LNCaP clone FGC (cell line): ENCODE measurements around the gene SCYL1.

Experiments
- DNase-seq: peaks from one replicate; pipeline ENCODE4 v3.0.0-alpha.2; 2011; ENCODE audit warnings: low read depth
- H3K4me3 ChIP-seq: 2 replicates; pipeline ENCODE4 v1.5.1; 2011; ENCODE audit warnings: mild to moderate bottlenecking, low read depth, low read length, control low read depth
- CTCF ChIP-seq: IDR thresholded peaks from 2 replicates; pipeline ENCODE4 v1.5.1; 2012; ENCODE audit warnings: mild to moderate bottlenecking; ENCODE audit not compliant: control insufficient read depth, insufficient read depth; ENCODE audit errors: extremely low read depth

Gene SCYL1

GRCh38 chr11:65501186-65501471 lies 23.8 kb upstream of the SCYL1 start:
- DNase-seq = no peak
- no peak for TF ChIP-seq CTCF
- H3K4me3 ChIP-seq = peak overlapping the region; percentile 78

- no peak for TF ChIP-seq CTCF
- no peak for DNase-seq
- peak overlapping the region; percentile 78 for H3K4me3 ChIP-seq
Observed at GRCh38 chr11:65501472-65502273, 23.2 kb upstream of the SCYL1 start.

- TF ChIP-seq CTCF = no peak
- H3K4me3 ChIP-seq = peak overlapping the region; percentile 78
- DNase-seq = no peak
Observed at GRCh38 chr11:65502274-65502554, 22.7 kb upstream of the SCYL1 start.

- H3K4me3 ChIP-seq = peak overlapping the region; percentile 78
- no peak for DNase-seq
- no peak for TF ChIP-seq CTCF
Observed at GRCh38 chr11:65502555-65503367, 22.1 kb upstream of the SCYL1 start.

GRCh38 chr11:65503368-65503948 lies 21.4 kb upstream of the SCYL1 start:
- H3K4me3 ChIP-seq = peak overlapping the region; percentile 78
- no peak for DNase-seq
- TF ChIP-seq CTCF = no peak

- no peak for TF ChIP-seq CTCF
- peak overlapping the region; percentile 78 for H3K4me3 ChIP-seq
- no peak for DNase-seq
Observed at GRCh38 chr11:65503949-65504673, 20.8 kb upstream of the SCYL1 start.
